Measurements from ENCODE around the gene NR2F1.

NR2F1 gene

DNA sequence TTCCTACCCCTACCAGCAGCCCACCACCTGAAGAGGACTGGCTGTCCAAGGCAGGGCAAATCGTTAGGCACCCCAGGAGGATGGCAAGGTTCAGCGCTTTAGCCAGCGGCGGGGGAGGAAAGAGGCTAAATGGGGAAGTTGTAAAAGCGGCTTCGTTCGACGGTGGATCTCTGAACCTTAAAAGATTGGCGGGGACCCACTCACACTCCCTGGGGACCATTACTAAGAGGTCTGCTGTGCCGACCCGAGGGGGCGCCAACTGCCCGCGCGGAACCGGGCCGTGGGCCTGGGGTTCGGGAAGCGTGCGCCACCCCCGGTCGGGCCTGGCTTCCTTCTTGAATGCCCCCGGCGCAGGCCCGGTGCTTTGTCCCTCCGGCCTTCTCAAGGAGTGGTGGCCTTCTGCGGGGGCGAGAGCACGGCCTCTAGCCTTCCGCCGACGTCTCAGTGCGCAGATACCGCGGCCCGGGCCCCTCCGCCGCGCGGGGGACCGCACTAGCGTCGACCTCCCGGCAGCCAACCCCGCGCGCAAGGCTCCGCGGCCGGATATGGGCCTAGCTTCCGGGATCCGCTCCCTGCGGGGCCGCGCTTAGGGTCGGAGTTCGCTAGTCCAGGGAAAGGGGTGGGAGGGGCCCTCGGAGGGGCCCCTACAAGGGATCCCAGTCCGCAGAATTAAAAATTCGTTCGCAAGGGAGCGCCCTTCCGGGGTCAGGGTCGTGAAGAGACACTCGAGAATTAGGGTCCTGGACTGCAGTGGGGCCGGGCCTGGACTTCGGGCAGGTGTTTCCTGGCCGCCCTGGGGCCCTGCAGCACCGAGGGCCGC, 12.5 kb upstream of the NR2F1 start:
- TF ChIP-seq CTCF (IDR thresholded peaks at IDR 0.05) (no peak), ZFX (IDR thresholded peaks at IDR 0.05; ENCODE audit: borderline replicate concordance) (no peak)
- no peak overlapping the region for H3K27ac ChIP-seq

DNA sequence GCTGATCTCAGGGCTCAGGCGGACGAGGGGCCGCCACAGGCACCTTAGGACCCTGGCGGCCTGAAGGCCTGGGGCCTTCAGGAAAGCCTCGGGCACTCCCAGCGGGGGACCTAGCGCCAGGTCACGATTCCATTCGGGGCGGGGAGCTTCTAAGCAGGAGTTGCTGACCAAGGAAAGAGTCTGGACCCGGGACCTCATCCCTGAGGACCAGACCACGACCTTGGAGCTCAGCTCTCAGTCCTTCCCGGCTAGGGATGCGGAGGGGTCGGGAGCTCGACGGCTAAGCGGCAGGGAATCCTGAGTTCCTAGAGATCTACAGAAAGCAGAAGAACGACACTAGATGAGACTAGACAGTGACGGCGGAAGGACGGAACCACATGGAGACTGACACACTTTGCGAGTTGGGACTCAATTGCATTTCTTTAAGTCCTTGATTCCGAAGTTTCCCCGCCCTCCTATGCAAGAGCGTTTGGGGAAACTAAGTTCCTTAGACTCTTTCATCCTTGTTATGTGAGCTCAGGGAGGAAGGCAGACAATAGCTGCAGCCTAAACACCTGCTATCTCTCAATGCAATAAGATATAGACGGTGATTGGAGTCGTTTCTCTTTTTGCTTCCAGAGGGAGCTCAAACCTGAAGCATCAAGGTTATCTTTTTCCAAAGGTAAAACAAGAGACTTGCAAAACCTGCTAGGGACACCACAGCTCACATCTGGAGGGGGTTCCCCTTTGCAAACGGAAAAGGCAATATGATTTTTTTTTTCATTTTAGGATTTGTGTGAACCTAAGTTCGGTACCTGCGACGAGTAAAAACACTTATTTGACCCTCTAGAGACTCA, 11.7 kb upstream of the NR2F1 start:
- no peak overlapping the region for H3K27ac ChIP-seq
- TF ChIP-seq CTCF (IDR thresholded peaks at IDR 0.05) (no peak), ZFX (IDR thresholded peaks at IDR 0.05; ENCODE audit: borderline replicate concordance) (no peak)

- no peak for TF ChIP-seq ZFX (IDR thresholded peaks at IDR 0.05; ENCODE audit: borderline replicate concordance)
- TF ChIP-seq CTCF (IDR thresholded peaks at IDR 0.05) = no peak
- no peak overlapping the region for H3K27ac ChIP-seq
Measured at GRCh38 chr5:93572101-93572607, 10.9 kb upstream of the NR2F1 start.

GRCh38 chr5:93572608-93573353, 10.2 kb upstream of the NR2F1 start:
- TF ChIP-seq ZFX (IDR thresholded peaks at IDR 0.05; ENCODE audit: borderline replicate concordance) (no peak), CTCF (IDR thresholded peaks at IDR 0.05) (no peak)
- H3K27ac ChIP-seq = no peak overlapping the region

GRCh38 chr5:93573354-93574351, 9.4 kb upstream of the NR2F1 start:
- H3K27ac ChIP-seq = no peak overlapping the region
- no peak for TF ChIP-seq ZFX (IDR thresholded peaks at IDR 0.05; ENCODE audit: borderline replicate concordance)
- no peak for TF ChIP-seq CTCF (IDR thresholded peaks at IDR 0.05)

Measured in 22Rv1 (cell line).